ENCODE data around the gene IL17RC. TPM values are rescaled to one million over a fixed set of nuclear protein-coding genes. Genes with fewer than 3 reads are reported as not detected.
"Not testable (repeated sequence)": the region's sequence is repeated elsewhere in the genome, so short reads cannot be mapped to it uniquely, and the experiment has no call there.

The IL17RC gene
- total RNA-seq = under 1 TPM; 0.22 to 0.32 TPM

GRCh38 chr3:9916734-9917680 lies at the start of gene IL17RC:
TSS of gene IL17RC (plus strand) at chr3:9917098. CDS start at chr3:9917316, 218 bp downstream.
- TF ChIP-seq CTCF (IDR thresholded peaks at IDR 0.05) = no peak
- Mint-ChIP-seq H3K9me3 (no peaks in the 10 kb centered on the region), H3K4me1 (ENCODE audit: low read depth) (peaks cover 16% of the 10 kb centered on the region), H3K27ac (no peak within 1 kb of the TSS), H3K36me3 (ENCODE audit: low read depth) (no peaks in the 10 kb centered on the region), H3K27me3 (peaks cover 3% of the 10 kb centered on the region), H3K4me3 (peak within 1 kb of the TSS; percentile 70)
- intact Hi-C loops (cut with micrococcal nuclease) = no loop called here
- CTCF ChIA-PET = interaction anchor here (0.5 kb wide), 1 partner anchor 79 kb away, joined by 3 read pairs; no protein-coding TSS in a partner anchor
- ATAC-seq (peak; percentile 77), DNase-seq (peak; percentile 65)
- POLR2A ChIA-PET = interaction anchor here (1.4 kb wide), 1 partner anchor 26 kb away, joined by 5 read pairs; no protein-coding TSS in a partner anchor

GRCh38 chr3:9867106-9867505 lies 49.8 kb upstream of the IL17RC start:
- ATAC-seq (no peak), DNase-seq (no peak)
- CTCF ChIA-PET = no interaction called here
- H3K4me3 Mint-ChIP-seq = no peak overlapping the region
- no peak overlapping the region for H3K27ac Mint-ChIP-seq
- POLR2A ChIA-PET = interaction anchor here (0.8 kb wide), 2 partner anchors 13 to 66 kb away, joined by 3 read pairs; partner anchors contain the start of genes CIDEC and CRELD1
- no peaks in the 10 kb centered on the region for H3K9me3 Mint-ChIP-seq
- no peak for TF ChIP-seq CTCF (IDR thresholded peaks at IDR 0.05)
- H3K27me3 Mint-ChIP-seq = peaks cover 3% of the 10 kb centered on the region
- H3K4me1 Mint-ChIP-seq (ENCODE audit: low read depth) = no peaks in the 10 kb centered on the region
- H3K36me3 Mint-ChIP-seq (ENCODE audit: low read depth) = no peaks in the 10 kb centered on the region
- intact Hi-C loops (cut with micrococcal nuclease) = no loop called here

- no peak for TF ChIP-seq CTCF (IDR thresholded peaks at IDR 0.05)
- Mint-ChIP-seq H3K27me3 (no peaks in the 10 kb centered on the region), H3K9me3 (no peaks in the 10 kb centered on the region), H3K27ac (no peak overlapping the region), H3K36me3 (ENCODE audit: low read depth) (no peaks in the 10 kb centered on the region), H3K4me3 (no peak overlapping the region), H3K4me1 (ENCODE audit: low read depth) (no peaks in the 10 kb centered on the region)
- intact Hi-C loops (cut with micrococcal nuclease) = no loop called here
- ChIA-PET CTCF (interaction anchor here (1.1 kb wide), 1 partner anchor 12 kb away, joined by 3 read pairs; no protein-coding TSS in a partner anchor), POLR2A (no interaction called here)
- ATAC-seq (no peak), DNase-seq (no peak)
Observed at GRCh38 chr3:9869955-9870354, 46.9 kb upstream of the IL17RC start.

- H3K9me3 Mint-ChIP-seq = no peaks in the 10 kb centered on the region
- CTCF ChIA-PET = no interaction called here
- intact Hi-C loops (cut with micrococcal nuclease) = no loop called here
- H3K4me3 Mint-ChIP-seq = no peak overlapping the region
- no peak for DNase-seq
- TF ChIP-seq CTCF (IDR thresholded peaks at IDR 0.05) = no peak
- H3K27ac Mint-ChIP-seq = no peak overlapping the region
- no peaks in the 10 kb centered on the region for H3K27me3 Mint-ChIP-seq
- no peaks in the 10 kb centered on the region for H3K36me3 Mint-ChIP-seq (ENCODE audit: low read depth)
- no peaks in the 10 kb centered on the region for H3K4me1 Mint-ChIP-seq (ENCODE audit: low read depth)
- no peak for ATAC-seq
- POLR2A ChIA-PET = no interaction called here
Observed at GRCh38 chr3:9870978-9871377, 45.9 kb upstream of the IL17RC start.

GRCh38 chr3:9872067-9872466 lies 44.8 kb upstream of the IL17RC start:
- POLR2A ChIA-PET; H3K9me3 Mint-ChIP-seq; DNase-seq; ATAC-seq; H3K4me3 Mint-ChIP-seq; intact Hi-C loops (cut with micrococcal nuclease); CTCF ChIA-PET; H3K36me3 Mint-ChIP-seq (ENCODE audit: low read depth); H3K27ac Mint-ChIP-seq; H3K27me3 Mint-ChIP-seq; H3K4me1 Mint-ChIP-seq (ENCODE audit: low read depth): not testable (repeated sequence)
